Loucy (cell line): ENCODE results near the gene ADAMTS5.

Experiments used
- EZH2phosphoT487 ChIP-seq: fragments of 200-600 bp; IDR thresholded peaks from 2 replicates; pipeline ENCODE4 v1.6.1; 2018; ENCODE audit warnings: antibody characterized with exemption, mild to moderate bottlenecking, moderate library complexity, borderline replicate concordance
- TF ChIP-seq, protein P1 (sequence below): fragments of 200-600 bp; sonication (generic); conservative IDR thresholded peaks from 2 replicates; pipeline ENCODE4 v1.5.1; 2014; ENCODE audit warnings: mild to moderate bottlenecking, antibody characterized with exemption, low read length

DNA sequence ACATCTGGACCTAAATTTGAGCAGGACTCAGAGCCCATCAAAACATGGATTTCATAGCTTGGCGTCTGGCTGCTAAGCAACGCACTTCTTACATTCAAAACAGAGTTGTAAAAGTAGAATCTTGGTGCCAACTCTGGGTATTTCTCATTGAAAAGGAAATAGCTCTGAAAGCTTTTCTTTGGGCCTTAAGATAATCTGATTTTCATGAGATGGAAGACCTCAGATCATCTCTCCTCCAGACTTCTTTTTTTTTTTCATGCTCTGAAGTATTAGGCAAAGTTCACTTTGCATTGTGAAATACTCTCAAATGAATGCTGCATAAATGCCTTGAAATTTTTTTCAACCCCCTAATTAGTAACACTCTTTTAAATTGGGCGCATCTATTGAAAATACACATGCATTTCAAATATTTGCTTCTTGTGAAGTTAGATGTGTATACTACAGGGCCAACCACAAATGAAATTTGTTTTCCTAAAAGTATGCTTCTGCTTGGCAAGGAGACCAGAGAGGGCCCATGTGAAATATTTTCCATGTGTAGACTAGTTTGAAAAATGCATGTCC is 4.2 kb downstream of the ADAMTS5 start:
- TF ChIP-seq, protein P1, sequence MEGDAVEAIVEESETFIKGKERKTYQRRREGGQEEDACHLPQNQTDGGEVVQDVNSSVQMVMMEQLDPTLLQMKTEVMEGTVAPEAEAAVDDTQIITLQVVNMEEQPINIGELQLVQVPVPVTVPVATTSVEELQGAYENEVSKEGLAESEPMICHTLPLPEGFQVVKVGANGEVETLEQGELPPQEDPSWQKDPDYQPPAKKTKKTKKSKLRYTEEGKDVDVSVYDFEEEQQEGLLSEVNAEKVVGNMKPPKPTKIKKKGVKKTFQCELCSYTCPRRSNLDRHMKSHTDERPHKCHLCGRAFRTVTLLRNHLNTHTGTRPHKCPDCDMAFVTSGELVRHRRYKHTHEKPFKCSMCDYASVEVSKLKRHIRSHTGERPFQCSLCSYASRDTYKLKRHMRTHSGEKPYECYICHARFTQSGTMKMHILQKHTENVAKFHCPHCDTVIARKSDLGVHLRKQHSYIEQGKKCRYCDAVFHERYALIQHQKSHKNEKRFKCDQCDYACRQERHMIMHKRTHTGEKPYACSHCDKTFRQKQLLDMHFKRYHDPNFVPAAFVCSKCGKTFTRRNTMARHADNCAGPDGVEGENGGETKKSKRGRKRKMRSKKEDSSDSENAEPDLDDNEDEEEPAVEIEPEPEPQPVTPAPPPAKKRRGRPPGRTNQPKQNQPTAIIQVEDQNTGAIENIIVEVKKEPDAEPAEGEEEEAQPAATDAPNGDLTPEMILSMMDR: no peak
- TF ChIP-seq EZH2phosphoT487: no peak
